Forelimb muscle (tissue), 1 donor: Measurements from ENCODE around the gene FEZF2. TPM values are rescaled to one million over a fixed set of nuclear protein-coding genes. Genes with fewer than 3 reads are reported as not detected.

Experiments
- DNase-seq: peaks from one replicate; pipeline ENCODE4 v3.0.0-alpha.2; 2013; ENCODE audit warnings: low read depth
- polyA plus RNA-seq: library from polyadenylated mRNA; unstranded; fragments of 120-200 nt; gene quantifications from one replicate; pipeline ENCODE4 v1.2.1, GENCODE V29; 2013; ENCODE audit not compliant: insufficient read length

FEZF2 gene
- polyA plus RNA-seq, 1 donor: not detected

- DNase-seq: no peak
Measured at GRCh38 chr3:62332017-62332416, 41.3 kb downstream of the FEZF2 start.

- DNase-seq: no peak
Measured at GRCh38 chr3:62329971-62330370, 43.4 kb downstream of the FEZF2 start.

GRCh38 chr3:62325896-62326295 is 47.5 kb downstream of the FEZF2 start:
- no peak for DNase-seq

- no peak for DNase-seq
Measured at GRCh38 chr3:62323241-62323640, 50.1 kb downstream of the FEZF2 start.
